GM21723 (cell line): Measurements from ENCODE around the gene BTN1A1.
"Not testable (repeated sequence)": the region's sequence is repeated elsewhere in the genome, so short reads cannot be mapped to it uniquely, and the experiment has no call there.

Experiments used
- ATAC-seq: cut with Tn5 transposase; IDR thresholded peaks from one replicate; pipeline ENCODE4 v1.9.1; 2021; ENCODE audit warnings: mild to moderate bottlenecking, moderate library complexity; ENCODE audit not compliant: unreplicated experiment

The BTN1A1 gene, protein sequence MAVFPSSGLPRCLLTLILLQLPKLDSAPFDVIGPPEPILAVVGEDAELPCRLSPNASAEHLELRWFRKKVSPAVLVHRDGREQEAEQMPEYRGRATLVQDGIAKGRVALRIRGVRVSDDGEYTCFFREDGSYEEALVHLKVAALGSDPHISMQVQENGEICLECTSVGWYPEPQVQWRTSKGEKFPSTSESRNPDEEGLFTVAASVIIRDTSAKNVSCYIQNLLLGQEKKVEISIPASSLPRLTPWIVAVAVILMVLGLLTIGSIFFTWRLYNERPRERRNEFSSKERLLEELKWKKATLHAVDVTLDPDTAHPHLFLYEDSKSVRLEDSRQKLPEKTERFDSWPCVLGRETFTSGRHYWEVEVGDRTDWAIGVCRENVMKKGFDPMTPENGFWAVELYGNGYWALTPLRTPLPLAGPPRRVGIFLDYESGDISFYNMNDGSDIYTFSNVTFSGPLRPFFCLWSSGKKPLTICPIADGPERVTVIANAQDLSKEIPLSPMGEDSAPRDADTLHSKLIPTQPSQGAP

DNA sequence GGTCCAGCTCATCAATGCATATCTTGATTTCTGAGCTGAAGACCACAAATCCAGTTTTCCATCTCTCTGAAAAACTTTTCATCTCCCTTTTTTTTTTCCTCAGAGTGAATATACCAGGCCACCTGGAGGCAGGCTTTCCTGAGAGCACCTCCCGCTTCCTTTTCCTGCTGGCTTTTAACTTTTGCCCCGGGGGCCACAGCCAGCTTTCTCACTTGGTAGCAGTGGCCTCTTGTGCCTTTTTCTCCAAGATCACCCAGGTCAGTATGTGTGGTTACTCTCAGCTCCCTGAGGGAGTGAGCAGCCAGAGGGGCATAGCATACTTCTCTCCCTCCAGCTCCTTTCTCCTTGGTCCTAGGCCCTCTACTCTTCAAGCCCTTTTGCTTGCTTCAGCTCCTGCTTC lies at the start of gene BTN1A1:
BTN1A1 (plus strand) TSS at position 202 of the 400 bp plus-strand sequence. CDS start 984 bp downstream, outside the sequence.
- ATAC-seq, result no peak

DNA sequence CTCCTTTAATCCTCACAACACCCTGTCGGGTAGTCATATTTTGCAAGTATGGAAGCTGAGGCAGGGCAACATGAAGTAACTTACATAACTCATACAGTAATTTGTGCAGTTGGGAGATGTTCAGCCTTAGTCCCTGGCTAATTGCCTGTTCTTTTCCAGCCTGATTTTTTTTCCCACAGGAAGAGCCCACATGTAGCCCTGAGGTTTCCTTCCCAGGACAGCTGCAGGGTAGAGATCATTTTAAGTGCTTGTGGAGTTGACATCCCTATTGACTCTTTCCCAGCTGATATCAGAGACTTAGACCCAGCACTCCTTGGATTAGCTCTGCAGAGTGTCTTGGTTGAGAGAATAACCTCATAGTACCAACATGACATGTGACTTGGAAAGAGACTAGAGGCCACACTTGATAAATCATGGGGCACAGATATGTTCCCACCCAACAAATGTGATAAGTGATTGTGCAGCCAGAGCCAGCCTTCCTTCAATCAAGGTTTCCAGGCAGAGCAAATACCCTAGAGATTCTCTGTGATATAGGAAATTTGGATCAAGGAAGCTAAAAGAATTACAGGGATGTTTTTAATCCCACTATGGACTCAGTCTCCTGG lies 47.4 kb upstream of the BTN1A1 start:
- no peak for ATAC-seq

DNA sequence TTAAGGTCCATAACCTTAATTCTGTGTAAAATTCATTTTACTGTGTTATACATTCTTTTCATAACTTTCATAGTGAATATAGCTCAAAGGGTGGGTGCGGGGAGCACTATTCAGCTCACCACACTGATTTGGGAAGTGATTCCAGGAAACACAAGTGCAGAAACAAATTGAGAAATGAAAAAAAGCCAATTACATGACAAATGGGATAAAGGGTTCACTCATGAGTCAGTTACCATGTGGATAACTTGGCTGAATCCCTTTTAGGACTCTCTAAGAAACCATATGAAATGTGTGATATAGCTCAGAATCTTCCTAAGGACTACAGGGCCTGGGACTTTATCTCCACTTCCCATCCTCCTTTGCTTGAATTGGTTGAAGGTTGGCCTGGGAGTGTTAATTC lies 45.5 kb upstream of the BTN1A1 start:
- no peak for ATAC-seq

DNA sequence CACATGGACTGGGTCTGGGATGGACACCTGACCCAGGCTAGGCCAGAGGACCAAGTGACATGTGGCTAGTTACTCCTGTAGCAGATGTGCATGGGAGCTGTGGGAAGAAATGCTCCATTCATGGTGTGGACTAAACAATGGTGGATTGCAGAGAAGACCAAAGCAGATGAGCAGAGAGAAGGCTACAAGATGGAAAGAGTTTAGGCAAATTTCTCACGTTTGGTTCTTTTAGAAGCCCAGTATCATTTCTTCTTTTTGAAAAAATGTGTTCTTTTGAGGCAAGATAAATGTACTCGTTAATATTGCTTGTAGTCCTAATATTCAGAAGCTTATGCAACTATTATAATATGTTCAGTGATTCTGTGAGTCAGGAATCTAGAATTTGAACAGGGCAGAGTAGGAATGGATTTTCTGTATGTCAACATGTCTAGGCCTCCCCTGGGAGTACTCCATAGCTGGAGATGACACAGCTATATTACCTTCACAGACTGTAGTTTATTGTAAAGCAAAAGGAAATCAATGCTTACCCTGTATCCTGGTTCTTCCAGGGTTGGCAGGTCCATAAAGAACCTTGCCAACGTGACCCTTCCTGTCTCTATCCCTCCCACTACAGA lies 44.6 kb upstream of the BTN1A1 start:
- no peak for ATAC-seq

DNA sequence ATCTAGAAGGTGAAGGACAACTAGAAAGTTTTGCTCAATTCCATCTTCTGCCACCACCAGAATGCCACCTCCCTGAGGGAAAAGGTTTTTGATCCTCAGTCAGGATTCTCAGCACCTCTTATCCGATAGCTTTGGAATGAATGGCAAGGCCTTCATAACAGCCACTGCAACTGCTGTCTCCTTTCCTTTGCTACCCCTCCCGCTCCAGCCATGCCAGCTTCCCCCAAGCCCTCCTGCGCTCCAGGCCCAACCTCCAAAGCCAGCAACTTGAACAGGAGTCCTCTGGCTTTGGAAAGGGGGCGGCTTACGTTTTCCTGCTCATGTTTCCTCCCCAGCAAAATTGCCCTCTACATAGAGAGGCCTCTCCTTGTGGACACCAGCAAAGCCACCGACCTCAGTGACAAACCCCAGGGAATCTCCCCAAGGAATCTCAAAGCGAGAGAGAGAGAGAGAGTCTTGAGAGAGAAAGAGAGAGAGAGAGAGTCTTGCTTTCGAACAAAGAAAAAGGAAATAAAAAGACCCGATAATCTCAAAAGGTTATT lies 42.8 kb upstream of the BTN1A1 start:
- peak; percentile 27 for ATAC-seq

DNA sequence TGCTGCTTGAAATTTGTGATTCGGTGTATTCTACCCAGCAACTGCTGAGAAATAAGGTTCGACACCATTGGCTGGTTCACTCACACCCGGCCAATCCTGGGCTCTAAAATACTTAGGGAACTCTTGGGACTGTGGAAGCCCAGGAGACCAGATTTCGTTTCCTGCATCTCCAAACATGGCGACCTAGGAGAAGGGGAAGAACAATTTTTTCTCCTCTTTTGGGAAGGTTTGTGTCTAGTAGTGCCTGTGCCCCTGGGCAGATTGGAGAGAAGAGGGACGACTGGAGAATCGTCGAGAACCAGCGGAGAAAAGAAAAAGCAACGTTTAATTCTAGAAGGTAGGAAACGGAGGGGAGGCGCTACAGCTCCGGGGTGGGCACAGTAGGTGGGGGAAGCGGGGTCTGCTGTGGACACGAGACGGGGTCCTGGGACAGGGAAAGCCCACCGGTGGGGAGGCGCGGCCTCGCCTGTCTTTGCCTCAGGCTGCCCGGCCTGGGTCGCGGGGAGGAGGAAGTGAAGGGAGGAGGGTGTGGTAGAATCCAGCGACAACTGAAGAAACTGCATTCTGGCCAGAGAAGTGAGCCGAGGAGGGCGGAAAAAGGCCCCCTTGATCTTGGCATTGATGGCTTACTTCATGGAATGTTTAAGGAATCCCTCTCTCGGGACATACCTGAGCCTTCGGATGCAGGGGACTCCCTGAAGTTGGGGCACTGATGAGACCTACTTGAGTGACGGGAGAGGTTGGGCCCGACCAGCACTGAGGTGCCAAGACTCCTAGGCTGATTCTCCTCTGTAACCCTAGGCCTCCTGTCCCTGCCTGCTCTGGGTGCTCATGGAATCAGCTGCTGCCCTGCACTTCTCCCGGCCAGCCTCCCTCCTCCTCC lies 42.1 kb upstream of the BTN1A1 start, which contains the start of gene BTN2A1:
BTN2A1 (plus strand) TSS at position 150 of the 883 bp plus-strand sequence; CDS start at position 832, 682 bp downstream.
- ATAC-seq, result peak; percentile 98

DNA sequence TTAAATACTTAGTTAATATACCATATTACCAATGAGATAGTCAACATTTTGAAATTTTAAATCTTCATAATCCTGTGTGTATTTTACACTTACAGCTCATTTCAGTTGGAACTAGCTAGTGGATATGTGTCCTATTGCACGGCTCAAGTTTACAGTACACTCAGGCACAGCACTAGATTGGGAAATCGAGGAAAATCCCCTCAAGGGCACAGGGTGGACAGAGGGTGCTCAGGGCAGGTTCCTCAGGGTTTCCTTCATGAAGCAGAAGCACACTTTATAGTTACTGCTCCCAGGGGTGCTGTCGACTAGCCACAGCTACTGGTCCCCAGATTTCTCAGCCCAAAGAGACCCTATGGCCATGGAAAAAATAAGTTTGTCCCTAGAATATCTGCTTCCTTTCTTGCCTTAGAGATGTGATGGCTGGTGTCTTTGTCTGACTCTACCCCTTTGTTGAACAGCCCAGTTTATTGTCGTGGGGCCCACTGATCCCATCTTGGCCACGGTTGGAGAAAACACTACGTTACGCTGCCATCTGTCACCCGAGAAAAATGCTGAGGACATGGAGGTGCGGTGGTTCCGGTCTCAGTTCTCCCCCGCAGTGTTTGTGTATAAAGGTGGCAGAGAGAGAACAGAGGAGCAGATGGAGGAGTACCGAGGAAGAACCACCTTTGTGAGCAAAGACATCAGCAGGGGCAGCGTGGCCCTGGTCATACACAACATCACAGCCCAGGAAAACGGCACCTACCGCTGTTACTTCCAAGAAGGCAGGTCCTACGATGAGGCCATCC lies 40.9 kb upstream of the BTN1A1 start:
- ATAC-seq, result no peak

DNA sequence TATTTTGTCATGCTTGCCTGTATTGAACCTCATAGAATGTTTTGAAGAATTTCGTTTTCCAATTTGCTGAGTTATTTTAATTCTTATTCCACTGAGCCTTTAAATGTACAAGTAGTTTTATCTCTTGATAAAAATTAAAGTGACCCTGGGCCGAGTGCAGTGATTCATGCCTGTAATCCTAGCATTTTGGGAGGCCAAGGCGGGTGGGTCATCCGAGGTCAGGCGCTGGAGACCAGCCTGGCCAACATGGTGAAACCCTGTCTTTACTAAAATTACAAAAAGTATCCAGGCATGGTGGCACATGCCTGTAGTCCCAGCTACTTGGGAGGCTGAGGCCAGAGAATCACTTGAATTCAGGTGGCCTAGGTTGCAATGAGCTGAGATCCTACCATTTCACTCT lies 38.8 kb upstream of the BTN1A1 start:
- ATAC-seq, result not testable (repeated sequence)

DNA sequence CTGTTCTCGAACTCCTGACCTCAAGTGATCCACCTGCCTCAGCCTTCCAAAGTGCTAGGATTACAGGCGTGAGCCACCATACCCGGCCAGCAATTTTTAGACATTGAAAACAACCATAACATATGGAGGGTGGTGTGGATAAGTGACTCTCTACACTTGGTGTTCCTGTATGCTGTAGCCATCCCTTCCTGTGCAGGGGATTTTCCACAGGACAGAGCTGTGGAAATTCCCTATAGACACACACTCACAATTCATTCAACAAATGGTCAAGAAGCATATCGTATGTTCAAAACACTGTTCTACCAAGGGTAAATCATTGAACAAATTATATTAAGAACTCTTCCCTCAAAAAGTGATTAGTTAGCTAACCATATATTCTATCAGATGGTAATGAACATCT lies 36.1 kb upstream of the BTN1A1 start:
- no peak for ATAC-seq

DNA sequence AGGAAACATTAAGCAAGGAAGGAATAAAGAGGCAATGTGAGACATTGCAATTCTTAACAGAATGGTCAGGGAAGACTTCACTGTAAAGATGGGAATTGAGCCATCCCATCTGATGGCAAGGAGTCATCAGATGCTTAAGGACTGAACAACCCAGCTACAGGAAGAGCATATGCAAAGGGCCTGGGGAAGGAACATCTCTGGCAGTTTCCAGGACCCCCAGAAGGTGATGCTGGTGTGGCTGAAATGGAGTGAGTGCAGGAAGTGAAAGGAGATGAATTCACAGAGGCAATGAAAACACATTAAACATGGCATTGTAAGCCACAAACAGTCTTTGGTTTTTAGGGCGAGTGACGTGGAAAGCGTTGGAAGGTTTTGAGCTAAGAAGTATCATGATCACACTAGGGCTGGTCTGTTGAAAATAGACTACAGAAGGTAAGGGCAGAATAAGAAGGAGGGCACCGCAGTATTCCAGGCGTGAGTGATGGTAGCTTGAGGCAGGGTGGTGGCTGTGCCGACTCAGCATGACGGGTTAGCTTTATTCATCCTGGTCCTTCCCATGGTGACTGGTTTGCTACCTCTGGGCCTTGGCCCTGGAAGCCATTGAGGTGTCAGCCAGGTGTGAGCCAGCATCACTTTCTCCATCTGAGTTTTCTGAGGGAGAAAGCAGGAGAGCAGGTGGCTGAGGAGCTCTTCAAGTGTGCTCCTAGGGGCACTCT lies 35.5 kb upstream of the BTN1A1 start:
- no peak for ATAC-seq

DNA sequence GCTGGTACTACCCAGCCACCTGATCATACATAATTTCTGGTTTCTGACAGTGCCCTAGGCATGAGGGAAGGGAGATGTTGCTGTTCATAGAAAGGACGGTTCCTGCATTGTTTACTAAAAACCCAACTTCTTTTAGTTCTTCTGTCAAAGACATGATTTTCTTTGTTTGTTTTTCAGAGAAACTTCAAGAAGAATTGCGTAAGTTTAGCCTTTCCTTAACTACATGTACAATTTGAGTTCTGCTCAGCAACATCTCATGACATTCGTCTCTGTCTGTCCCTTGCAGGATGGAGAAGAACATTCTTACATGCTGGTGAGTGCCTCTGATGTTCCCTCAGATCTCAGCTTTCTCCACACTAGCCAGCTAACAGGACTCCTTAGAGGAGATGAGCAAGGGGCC lies 34.3 kb upstream of the BTN1A1 start:
- no peak for ATAC-seq

DNA sequence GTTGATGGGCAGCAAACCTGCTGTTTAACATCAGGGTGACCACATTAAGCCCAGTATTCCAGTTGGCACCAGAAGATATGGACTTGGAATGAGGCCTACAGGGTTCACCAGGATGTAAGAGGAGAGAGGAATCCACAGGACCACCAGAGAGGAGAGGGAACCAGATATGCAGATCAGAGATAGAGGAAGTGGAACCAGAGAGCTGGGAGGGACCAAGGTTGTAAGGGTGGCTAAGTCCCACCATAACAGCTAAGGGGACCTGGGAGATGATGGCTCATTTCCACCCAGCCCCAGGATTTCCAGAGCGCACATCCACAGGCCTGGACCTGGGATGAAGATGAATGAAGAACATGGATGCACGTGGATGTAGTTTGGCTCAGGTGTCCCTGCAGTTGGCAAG lies 31.3 kb upstream of the BTN1A1 start:
- no peak for ATAC-seq

DNA sequence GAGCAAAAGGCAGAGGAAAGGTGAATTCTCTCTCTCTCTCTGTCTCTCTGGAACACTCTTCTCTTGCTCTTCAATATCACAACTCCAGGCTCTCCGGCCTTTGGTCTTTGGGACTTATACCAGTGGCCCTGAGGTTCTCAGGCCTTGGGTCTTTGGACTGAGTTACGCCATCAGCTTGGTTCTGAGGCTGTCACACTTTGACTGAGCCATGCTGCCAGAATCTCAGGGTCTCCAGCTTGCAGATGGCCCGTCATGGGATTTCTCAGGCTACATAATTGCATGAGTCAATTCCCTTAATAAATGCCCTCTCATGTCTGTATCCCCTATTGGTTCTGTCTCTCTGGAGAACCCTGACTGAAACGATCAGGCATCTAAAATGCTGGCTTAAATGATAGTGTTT lies 29.5 kb upstream of the BTN1A1 start:
- no peak for ATAC-seq

DNA sequence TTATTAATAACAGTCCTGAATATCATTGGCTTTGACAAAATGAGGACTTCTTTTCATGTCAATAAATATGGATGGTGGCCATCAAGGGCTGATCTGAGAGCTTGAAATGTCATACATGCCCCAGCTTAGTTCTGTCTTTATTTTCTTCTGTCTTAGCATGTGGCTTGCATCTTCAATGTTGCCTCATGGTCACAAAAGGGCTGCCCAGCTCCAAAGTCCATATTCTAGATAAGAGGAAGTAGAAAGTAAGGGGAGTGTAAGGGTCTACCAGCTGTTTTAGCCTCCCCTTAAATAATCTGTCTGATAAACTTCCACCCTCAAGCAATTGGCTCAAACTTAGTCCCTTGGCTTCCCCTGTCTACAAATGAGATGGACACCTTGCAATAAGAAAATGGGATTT lies 28.1 kb upstream of the BTN1A1 start:
- ATAC-seq, result no peak

DNA sequence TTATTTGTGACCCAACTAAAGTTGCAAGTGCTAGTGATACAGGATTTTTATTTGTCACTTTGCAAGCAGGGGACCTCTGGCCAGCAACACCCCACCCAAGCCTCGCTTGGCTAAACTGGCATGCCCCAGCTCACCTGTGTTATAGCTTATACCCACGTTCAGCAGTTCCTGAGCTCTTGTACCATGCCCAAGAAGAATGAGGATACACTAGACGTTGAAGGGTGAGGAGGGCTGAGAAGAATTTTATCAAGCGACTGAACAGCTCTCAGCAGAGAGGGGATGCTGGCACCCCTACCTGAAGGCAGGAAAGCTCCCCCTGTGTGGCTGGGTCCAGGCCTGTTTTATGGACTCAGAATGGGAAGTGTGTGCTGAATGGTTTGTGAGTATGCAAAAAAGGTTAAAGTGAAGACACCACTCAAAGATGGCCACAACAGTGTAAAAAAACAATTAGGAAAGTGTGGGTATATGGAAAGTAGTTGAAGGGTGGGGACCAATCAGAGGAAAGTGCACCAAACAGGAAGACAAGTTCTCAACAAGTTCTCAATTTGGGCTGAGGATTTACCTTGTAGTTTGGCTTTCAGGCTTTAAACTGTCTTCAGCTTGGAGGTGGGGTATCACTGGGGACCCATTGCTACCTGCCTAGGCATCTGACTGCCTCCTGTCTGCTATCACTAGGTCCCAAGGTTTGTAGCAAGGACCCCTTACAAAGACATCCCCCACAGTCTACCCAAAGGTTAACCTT lies 27.4 kb upstream of the BTN1A1 start:
- ATAC-seq, result no peak

DNA sequence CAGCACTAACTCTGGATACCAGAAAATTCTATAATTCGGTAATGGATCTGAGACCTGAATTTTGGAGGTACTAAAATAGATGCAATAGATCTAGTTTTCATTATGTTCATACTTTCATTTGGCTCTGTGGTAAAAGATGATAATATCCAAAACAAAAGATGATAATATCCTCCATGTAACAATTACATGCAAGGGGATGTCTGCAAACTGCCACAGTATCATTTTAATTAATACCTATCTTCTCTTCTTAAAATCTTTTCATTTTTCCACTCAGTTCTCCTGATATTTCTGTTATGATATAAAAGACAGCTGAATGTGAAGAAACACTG lies 26.7 kb upstream of the BTN1A1 start:
- ATAC-seq, result no peak

DNA sequence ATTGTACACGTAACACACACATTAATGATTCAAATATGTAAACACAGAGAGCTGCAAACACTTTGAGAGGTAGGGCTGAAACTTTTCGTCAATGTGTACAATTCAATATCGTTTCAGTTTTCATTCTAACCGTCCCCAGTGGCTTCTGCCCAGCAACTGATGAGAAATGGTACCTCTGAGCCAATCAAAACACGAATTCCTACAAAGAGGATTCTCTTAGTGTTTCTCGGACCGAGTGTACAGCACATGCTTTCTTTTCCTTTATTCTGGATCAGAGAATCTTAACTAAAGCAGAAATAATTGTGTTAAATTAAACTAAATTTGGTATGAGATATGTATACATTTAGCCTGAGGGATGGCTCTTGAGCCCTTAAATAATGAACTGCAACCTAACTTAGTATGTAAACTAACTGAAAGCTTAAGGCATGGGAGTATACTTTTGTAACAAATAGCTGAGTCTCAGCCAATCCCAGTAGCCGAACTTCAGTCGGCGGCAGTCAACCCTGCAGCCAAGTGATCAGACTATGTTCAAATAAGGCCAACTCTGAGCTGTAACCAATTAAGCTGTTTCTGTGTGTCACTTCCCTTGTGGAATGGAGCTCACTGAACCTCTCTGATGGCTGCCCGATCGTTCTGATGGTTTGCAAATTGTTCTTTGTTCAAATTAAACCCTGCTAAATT lies 26.2 kb upstream of the BTN1A1 start:
- ATAC-seq, result peak; percentile 93

DNA sequence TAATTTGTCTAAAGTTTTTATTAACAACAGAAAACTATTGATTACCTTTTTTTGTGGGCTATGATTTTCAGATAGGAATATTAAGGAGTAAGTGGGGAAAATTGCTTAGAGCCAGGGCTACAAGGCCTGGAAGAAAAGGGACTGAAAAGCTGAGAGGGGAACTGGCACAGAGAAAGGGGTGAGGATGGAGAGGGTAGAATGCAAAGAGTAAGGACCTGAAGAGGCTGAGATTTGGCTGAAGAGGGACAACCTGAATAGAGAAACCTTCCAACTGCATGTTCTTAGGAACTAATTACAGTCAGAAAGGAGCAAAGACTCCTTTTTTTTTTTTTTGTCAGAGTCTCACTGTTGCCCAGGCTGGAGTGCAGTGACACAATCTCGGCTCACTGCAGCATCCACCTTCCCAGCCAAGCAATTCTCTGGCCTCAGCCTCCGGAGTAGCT lies 25.6 kb upstream of the BTN1A1 start:
- no peak for ATAC-seq
